GM23338 (cell line): ENCODE results near the gene ASB3. TPM values are rescaled to one million over a fixed set of nuclear protein-coding genes. Genes with fewer than 3 reads are reported as not detected.

ENCODE experiments used
- ATAC-seq: fragments of 200-7000 bp; cut with Tn5 transposase; 3 replicates; pipeline ENCODE4 v1.9.1; 2020
- DNase-seq: peaks from one replicate; pipeline ENCODE4 v3.0.0-alpha.2; 2015; ENCODE audit warnings: low spot score
- H2AFZ ChIP-seq: fragments of 200-600 bp; sonication (generic); 2 replicates; pipeline ENCODE4 v1.8.0; 2016; ENCODE audit warnings: antibody characterized with exemption, mild to moderate bottlenecking, moderate library complexity
- H3F3A ChIP-seq: fragments of 200-600 bp; sonication (generic); replicated peaks from 2 replicates; pipeline ENCODE4 v1.8.0; 2017; ENCODE audit warnings: antibody characterized with exemption, mixed run types, low read depth
- H3K27ac ChIP-seq: fragments of 200-600 bp; sonication (generic); 2 replicates; pipeline ENCODE4 v1.6.1; 2016; ENCODE audit warnings: low read depth
- H3K27me3 ChIP-seq: fragments of 200-600 bp; sonication (generic); 2 replicates; pipeline ENCODE4 v1.8.0; 2016; ENCODE audit warnings: mild to moderate bottlenecking, mixed run types, moderate library complexity; ENCODE audit not compliant: insufficient read depth
- H3K36me3 ChIP-seq: fragments of 200-600 bp; sonication (generic); 2 replicates; pipeline ENCODE4 v1.8.0; 2016; ENCODE audit warnings: mild to moderate bottlenecking; ENCODE audit not compliant: insufficient read depth
- H3K4me1 ChIP-seq: fragments of 200-600 bp; sonication (generic); 2 replicates; pipeline ENCODE4 v1.8.0; 2016; ENCODE audit warnings: mild to moderate bottlenecking, moderate library complexity; ENCODE audit not compliant: insufficient read depth
- H3K4me2 ChIP-seq: fragments of 200-600 bp; sonication (generic); 2 replicates; pipeline ENCODE4 v1.7.1; 2017; ENCODE audit warnings: mixed run types
- H3K4me3 ChIP-seq: fragments of 200-600 bp; sonication (generic); 2 replicates; pipeline ENCODE4 v1.6.1; 2016; ENCODE audit warnings: mixed run types
- H3K79me2 ChIP-seq: fragments of 200-600 bp; sonication (generic); replicated peaks from 2 replicates; pipeline ENCODE4 v1.8.0; 2017; ENCODE audit warnings: mild to moderate bottlenecking; ENCODE audit not compliant: insufficient read depth
- H3K9me2 ChIP-seq: fragments of 200-600 bp; sonication (generic); 2 replicates; pipeline ENCODE4 v1.8.0; 2017; ENCODE audit not compliant: insufficient read depth
- H4K20me1 ChIP-seq: fragments of 200-600 bp; sonication (generic); replicated peaks from 2 replicates; pipeline ENCODE4 v1.8.0; 2017; ENCODE audit warnings: mild to moderate bottlenecking; ENCODE audit not compliant: insufficient read depth
- H3K27ac Mint-ChIP-seq: 2 replicates; pipeline ENCODE4 v1.8.0; 2020; ENCODE audit warnings: inconsistent platforms, mild to moderate bottlenecking, moderate library complexity, mixed read lengths
- H3K27me3 Mint-ChIP-seq: 3 replicates; pipeline ENCODE4 v1.8.0; 2022; ENCODE audit warnings: low read depth, mild to moderate bottlenecking, moderate library complexity, mixed read lengths, inconsistent platforms; ENCODE audit not compliant: insufficient read depth, poor library complexity
- H3K36me3 Mint-ChIP-seq: 3 replicates; pipeline ENCODE4 v1.8.0; 2021; ENCODE audit warnings: low read depth, mild to moderate bottlenecking, inconsistent platforms, moderate library complexity, mixed read lengths
- H3K4me1 Mint-ChIP-seq: 3 replicates; pipeline ENCODE4 v1.8.0; 2020; ENCODE audit warnings: mild to moderate bottlenecking, inconsistent platforms, mixed read lengths
- H3K4me3 Mint-ChIP-seq: 3 replicates; pipeline ENCODE4 v1.8.0; 2021; ENCODE audit warnings: moderate library complexity, mild to moderate bottlenecking, inconsistent platforms, mixed read lengths
- H3K9me3 Mint-ChIP-seq: 3 replicates; pipeline ENCODE4 v1.8.0; 2020; ENCODE audit warnings: moderate library complexity, mild to moderate bottlenecking, inconsistent platforms, mixed read lengths
- CREB1 ChIP-seq: fragments of 250-450 bp; sonication (Bioruptor Pico); IDR thresholded peaks from 2 replicates; pipeline ENCODE4 v1.5.0; 2020; ENCODE audit warnings: low read depth, mild to moderate bottlenecking, moderate library complexity
- EZH2 ChIP-seq: fragments of 200-600 bp; sonication (generic); IDR thresholded peaks from one replicate; pipeline ENCODE4 v1.8.0; 2017; ENCODE audit warnings: antibody characterized with exemption, mild to moderate bottlenecking, low read depth; ENCODE audit not compliant: unreplicated experiment
- EZH2phosphoT487 ChIP-seq: fragments of 200-600 bp; sonication (generic); IDR thresholded peaks from one replicate; pipeline ENCODE4 v1.8.1; 2018; ENCODE audit warnings: antibody characterized with exemption; ENCODE audit not compliant: unreplicated experiment
- JUNB ChIP-seq: IDR thresholded peaks from one replicate; pipeline ENCODE4 v1.6.1; 2016; ENCODE audit warnings: antibody characterized with exemption; ENCODE audit not compliant: unreplicated experiment
- NANOG ChIP-seq: IDR thresholded peaks from 2 replicates; pipeline ENCODE4 v1.6.1; 2016; ENCODE audit warnings: antibody characterized with exemption, borderline replicate concordance
- POLR2AphosphoS5 ChIP-seq: IDR thresholded peaks from 2 replicates; pipeline ENCODE4 v1.6.1; 2016; ENCODE audit warnings: antibody characterized with exemption, low read depth
- STAT1 ChIP-seq: IDR thresholded peaks from one replicate; pipeline ENCODE4 v1.6.1; 2016; ENCODE audit warnings: antibody characterized with exemption; ENCODE audit not compliant: unreplicated experiment
- ZNF114 ChIP-seq: fragments of 250-450 bp; sonication (Bioruptor Pico); IDR thresholded peaks from 2 replicates; pipeline ENCODE4 v1.5.0; 2020; ENCODE audit warnings: mild to moderate bottlenecking, moderate library complexity
- ZNF331 ChIP-seq: fragments of 250-450 bp; sonication (Bioruptor Pico); IDR thresholded peaks from 2 replicates; pipeline ENCODE4 v1.5.0; 2020; ENCODE audit warnings: low read depth, mild to moderate bottlenecking, moderate library complexity
- polyA plus RNA-seq: library from polyadenylated mRNA; unstranded; fragments of >200 nt; fragmentation: Nextera tagmentation; extraction: Ambion mirVana; gene quantifications from 2 replicates; pipeline ENCODE4 v1.2.1, GENCODE V29; 2016
- total RNA-seq: library from RNA; depleted of rRNA; stranded (reverse); fragments of >200 nt; shearing (Covaris generic); gene quantifications from 2 replicates; pipeline ENCODE4 v1.2.3, GENCODE V29; 2014
- TF ChIP-seq, protein P1 (sequence below): IDR thresholded peaks from one replicate; pipeline ENCODE4 v1.6.1; 2018; ENCODE audit warnings: antibody characterized with exemption; ENCODE audit not compliant: unreplicated experiment
- TF ChIP-seq, protein P2 (sequence below): IDR thresholded peaks from 2 replicates; pipeline ENCODE4 v1.6.1; 2016; ENCODE audit warnings: antibody characterized with exemption
- TF ChIP-seq, protein P3 (sequence below): fragments of 250-450 bp; sonication (Bioruptor Pico); IDR thresholded peaks from 2 replicates; pipeline ENCODE4 v1.5.0; 2020; ENCODE audit warnings: mild to moderate bottlenecking, moderate library complexity
- TF ChIP-seq, protein P4 (sequence below), 2 experiments: fragments of 200-600 bp in 1 of 2; sonication (generic) in 1 of 2; conservative IDR thresholded peaks; 2 replicates each; pipeline versions ENCODE4 v1.5.1 to v1.6.1; 2016 to 2017; ENCODE audit warnings: antibody characterized with exemption in 2 of 2, low read depth in 2 of 2, mild to moderate bottlenecking in 2 of 2, moderate library complexity in 1 of 2

The ASB3 gene
- total and polyA plus RNA-seq, 2 experiments from 2014 or later: 22.4 to 30.5 TPM

DNA sequence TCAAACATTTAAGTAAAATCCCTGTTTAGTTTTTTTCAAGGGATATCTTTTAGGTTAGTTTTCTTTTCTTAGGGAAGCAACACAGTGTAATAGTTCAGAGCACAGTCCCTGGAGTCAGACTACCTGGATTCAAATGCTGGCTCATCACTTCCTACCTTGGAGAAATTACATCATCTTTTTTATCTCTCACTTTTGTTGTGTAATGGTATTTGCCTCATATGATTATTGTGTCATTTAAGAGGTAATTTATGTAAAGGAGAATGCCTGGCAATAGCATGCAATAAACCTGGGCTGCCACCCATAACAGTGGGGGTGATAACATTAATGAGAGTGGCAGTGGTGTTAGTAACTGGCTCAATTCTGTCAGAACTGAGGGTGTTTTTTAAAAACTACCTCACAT lies 26.4 kb upstream of the ASB3 start:
- no peaks in the 10 kb centered on the region for H3K4me1 Mint-ChIP-seq
- H2AFZ ChIP-seq: no peak overlapping the region
- TF ChIP-seq, protein P1, sequence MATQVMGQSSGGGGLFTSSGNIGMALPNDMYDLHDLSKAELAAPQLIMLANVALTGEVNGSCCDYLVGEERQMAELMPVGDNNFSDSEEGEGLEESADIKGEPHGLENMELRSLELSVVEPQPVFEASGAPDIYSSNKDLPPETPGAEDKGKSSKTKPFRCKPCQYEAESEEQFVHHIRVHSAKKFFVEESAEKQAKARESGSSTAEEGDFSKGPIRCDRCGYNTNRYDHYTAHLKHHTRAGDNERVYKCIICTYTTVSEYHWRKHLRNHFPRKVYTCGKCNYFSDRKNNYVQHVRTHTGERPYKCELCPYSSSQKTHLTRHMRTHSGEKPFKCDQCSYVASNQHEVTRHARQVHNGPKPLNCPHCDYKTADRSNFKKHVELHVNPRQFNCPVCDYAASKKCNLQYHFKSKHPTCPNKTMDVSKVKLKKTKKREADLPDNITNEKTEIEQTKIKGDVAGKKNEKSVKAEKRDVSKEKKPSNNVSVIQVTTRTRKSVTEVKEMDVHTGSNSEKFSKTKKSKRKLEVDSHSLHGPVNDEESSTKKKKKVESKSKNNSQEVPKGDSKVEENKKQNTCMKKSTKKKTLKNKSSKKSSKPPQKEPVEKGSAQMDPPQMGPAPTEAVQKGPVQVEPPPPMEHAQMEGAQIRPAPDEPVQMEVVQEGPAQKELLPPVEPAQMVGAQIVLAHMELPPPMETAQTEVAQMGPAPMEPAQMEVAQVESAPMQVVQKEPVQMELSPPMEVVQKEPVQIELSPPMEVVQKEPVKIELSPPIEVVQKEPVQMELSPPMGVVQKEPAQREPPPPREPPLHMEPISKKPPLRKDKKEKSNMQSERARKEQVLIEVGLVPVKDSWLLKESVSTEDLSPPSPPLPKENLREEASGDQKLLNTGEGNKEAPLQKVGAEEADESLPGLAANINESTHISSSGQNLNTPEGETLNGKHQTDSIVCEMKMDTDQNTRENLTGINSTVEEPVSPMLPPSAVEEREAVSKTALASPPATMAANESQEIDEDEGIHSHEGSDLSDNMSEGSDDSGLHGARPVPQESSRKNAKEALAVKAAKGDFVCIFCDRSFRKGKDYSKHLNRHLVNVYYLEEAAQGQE: no peak
- TF ChIP-seq STAT1 (no peak), POLR2AphosphoS5 (no peak), EZH2 (no peak), JUNB (no peak), ZNF114 (CRISPR knock-in tag) (no peak), NANOG (no peak), EZH2phosphoT487 (no peak), CREB1 (no peak), ZNF331 (CRISPR knock-in tag) (no peak)
- TF ChIP-seq, protein P2, sequence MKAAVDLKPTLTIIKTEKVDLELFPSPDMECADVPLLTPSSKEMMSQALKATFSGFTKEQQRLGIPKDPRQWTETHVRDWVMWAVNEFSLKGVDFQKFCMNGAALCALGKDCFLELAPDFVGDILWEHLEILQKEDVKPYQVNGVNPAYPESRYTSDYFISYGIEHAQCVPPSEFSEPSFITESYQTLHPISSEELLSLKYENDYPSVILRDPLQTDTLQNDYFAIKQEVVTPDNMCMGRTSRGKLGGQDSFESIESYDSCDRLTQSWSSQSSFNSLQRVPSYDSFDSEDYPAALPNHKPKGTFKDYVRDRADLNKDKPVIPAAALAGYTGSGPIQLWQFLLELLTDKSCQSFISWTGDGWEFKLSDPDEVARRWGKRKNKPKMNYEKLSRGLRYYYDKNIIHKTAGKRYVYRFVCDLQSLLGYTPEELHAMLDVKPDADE: no peak
- TF ChIP-seq, protein P3, sequence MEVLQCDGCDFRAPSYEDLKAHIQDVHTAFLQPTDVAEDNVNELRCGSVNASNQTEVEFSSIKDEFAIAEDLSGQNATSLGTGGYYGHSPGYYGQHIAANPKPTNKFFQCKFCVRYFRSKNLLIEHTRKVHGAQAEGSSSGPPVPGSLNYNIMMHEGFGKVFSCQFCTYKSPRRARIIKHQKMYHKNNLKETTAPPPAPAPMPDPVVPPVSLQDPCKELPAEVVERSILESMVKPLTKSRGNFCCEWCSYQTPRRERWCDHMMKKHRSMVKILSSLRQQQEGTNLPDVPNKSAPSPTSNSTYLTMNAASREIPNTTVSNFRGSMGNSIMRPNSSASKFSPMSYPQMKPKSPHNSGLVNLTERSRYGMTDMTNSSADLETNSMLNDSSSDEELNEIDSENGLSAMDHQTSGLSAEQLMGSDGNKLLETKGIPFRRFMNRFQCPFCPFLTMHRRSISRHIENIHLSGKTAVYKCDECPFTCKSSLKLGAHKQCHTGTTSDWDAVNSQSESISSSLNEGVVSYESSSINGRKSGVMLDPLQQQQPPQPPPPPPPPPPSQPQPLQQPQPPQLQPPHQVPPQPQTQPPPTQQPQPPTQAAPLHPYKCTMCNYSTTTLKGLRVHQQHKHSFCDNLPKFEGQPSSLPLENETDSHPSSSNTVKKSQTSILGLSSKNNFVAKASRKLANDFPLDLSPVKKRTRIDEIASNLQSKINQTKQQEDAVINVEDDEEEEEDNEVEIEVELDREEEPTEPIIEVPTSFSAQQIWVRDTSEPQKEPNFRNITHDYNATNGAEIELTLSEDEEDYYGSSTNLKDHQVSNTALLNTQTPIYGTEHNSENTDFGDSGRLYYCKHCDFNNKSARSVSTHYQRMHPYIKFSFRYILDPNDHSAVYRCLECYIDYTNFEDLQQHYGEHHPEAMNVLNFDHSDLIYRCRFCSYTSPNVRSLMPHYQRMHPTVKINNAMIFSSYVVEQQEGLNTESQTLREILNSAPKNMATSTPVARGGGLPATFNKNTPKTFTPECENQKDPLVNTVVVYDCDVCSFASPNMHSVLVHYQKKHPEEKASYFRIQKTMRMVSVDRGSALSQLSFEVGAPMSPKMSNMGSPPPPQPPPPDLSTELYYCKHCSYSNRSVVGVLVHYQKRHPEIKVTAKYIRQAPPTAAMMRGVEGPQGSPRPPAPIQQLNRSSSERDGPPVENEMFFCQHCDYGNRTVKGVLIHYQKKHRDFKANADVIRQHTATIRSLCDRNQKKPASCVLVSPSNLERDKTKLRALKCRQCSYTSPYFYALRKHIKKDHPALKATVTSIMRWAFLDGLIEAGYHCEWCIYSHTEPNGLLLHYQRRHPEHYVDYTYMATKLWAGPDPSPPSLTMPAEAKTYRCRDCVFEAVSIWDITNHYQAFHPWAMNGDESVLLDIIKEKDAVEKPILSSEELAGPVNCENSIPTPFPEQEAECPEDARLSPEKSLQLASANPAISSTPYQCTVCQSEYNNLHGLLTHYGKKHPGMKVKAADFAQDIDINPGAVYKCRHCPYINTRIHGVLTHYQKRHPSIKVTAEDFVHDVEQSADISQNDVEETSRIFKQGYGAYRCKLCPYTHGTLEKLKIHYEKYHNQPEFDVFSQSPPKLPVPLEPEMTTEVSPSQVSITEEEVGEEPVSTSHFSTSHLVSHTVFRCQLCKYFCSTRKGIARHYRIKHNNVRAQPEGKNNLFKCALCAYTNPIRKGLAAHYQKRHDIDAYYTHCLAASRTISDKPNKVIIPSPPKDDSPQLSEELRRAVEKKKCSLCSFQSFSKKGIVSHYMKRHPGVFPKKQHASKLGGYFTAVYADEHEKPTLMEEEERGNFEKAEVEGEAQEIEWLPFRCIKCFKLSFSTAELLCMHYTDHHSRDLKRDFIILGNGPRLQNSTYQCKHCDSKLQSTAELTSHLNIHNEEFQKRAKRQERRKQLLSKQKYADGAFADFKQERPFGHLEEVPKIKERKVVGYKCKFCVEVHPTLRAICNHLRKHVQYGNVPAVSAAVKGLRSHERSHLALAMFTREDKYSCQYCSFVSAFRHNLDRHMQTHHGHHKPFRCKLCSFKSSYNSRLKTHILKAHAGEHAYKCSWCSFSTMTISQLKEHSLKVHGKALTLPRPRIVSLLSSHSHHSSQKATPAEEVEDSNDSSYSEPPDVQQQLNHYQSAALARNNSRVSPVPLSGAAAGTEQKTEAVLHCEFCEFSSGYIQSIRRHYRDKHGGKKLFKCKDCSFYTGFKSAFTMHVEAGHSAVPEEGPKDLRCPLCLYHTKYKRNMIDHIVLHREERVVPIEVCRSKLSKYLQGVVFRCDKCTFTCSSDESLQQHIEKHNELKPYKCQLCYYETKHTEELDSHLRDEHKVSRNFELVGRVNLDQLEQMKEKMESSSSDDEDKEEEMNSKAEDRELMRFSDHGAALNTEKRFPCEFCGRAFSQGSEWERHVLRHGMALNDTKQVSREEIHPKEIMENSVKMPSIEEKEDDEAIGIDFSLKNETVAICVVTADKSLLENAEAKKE (CRISPR knock-in tag): no peak
- TF ChIP-seq, protein P4, sequence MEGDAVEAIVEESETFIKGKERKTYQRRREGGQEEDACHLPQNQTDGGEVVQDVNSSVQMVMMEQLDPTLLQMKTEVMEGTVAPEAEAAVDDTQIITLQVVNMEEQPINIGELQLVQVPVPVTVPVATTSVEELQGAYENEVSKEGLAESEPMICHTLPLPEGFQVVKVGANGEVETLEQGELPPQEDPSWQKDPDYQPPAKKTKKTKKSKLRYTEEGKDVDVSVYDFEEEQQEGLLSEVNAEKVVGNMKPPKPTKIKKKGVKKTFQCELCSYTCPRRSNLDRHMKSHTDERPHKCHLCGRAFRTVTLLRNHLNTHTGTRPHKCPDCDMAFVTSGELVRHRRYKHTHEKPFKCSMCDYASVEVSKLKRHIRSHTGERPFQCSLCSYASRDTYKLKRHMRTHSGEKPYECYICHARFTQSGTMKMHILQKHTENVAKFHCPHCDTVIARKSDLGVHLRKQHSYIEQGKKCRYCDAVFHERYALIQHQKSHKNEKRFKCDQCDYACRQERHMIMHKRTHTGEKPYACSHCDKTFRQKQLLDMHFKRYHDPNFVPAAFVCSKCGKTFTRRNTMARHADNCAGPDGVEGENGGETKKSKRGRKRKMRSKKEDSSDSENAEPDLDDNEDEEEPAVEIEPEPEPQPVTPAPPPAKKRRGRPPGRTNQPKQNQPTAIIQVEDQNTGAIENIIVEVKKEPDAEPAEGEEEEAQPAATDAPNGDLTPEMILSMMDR (conservative IDR thresholded peaks at IDR 0.05; ENCODE audit: low read depth in 2 of 2): no peak
- no peaks in the 10 kb centered on the region for H3K27me3 Mint-ChIP-seq
- ATAC-seq (no peak), DNase-seq (no peak)
- no peak overlapping the region for H3K4me2 ChIP-seq
- H3K9me3 Mint-ChIP-seq: no peaks in the 10 kb centered on the region
- no peaks in the 10 kb centered on the region for H3K9me2 ChIP-seq
- H3K27me3 ChIP-seq: no peaks in the 10 kb centered on the region
- peaks cover 29% of the 10 kb centered on the region; the same call in 2 of the 3 replicates for H3K36me3 Mint-ChIP-seq
- no peak overlapping the region for H3K4me3 ChIP-seq
- peak overlapping the region; percentile 80; the same call in 1 of the 2 replicates for H3K27ac Mint-ChIP-seq
- no peaks in the 10 kb centered on the region for H3K4me1 ChIP-seq
- H3F3A ChIP-seq: no peaks in the 10 kb centered on the region
- no peaks in the 10 kb centered on the region for H3K79me2 ChIP-seq
- H3K4me3 Mint-ChIP-seq: no peak overlapping the region
- no peak overlapping the region for H3K27ac ChIP-seq
- peaks cover 20% of the 10 kb centered on the region; the same call in 1 of the 2 replicates for H3K36me3 ChIP-seq
- H4K20me1 ChIP-seq: no peaks in the 10 kb centered on the region
